DMS153 (cell line): Measurements from ENCODE around the gene MAPK12.

Experiments used
- DNase-seq: peaks from one replicate; lab custom pipeline; 2025; lab: John Stamatoyannopoulos, UW

The MAPK12 gene

DNA sequence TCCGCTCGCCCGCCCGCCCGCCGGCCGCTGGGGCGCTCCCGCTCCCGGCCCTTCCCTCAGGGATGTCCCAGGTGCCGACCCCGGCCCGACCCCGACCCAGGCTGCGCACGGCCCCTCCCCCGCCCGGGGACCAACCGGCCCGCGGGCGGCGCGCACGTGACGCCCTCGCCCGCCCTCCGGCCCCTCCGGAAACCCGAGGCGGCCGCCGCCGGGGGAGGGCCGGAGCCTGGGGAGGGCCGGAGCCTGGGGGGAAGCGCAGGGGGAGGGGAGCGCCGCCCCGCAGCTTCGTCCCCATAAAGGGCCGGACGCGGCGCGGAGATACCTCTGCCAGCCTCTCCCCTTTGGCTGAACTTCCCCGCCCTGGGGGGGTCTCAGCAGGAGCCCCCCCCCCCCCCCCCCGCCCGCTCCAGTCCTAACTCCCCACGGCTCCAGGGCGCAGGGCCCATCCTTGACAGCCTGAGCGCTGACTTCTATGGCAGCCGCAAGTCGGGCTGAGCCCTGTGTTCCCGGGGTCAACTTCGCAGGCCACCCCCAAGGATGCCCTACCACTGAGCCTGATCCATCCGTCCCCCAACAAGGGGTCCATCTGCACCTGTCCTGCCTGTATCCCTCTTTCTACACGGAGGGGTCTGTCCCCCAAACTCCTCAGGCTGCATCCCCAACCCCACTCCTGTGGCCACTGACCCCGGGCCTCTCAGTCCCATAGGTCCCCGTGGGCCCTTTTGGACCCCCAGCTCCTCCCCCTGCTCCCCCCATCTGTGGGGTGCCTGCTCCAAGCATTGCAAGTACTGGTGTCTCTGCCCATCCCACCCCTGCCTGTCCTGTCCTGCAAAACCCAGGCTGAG lies at the start of gene MAPK12:
Gene MAPK12, minus strand, starts transcription at position 69 of the 845 bp plus-strand sequence. CDS start 174 bp downstream, outside the sequence.
- DNase-seq = no peak

DNA sequence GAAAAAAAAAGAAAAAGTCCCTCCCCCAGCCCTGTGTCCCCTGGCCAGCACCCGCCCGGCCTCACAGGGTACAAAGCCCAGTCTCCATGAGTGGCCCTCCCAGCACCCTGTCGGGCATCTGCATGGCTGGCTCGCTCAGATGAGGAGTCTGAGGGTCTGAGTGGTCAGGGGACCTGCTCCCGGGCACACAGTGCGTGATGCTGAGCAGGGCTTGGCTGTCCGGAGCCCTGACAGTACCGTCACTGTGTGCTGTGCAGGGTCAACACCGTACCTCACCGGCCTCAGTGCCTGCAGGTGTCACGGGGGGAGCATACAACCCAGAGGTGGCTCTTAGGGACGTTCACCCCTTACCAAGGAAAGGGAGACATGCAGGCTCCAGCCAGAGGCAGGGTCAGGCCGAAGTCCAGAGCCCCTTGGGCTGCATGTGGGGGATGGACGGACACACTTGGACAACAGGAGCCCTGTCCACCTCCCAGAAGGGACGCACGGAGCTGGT lies 49.5 kb upstream of the MAPK12 start:
- no peak for DNase-seq

DNA sequence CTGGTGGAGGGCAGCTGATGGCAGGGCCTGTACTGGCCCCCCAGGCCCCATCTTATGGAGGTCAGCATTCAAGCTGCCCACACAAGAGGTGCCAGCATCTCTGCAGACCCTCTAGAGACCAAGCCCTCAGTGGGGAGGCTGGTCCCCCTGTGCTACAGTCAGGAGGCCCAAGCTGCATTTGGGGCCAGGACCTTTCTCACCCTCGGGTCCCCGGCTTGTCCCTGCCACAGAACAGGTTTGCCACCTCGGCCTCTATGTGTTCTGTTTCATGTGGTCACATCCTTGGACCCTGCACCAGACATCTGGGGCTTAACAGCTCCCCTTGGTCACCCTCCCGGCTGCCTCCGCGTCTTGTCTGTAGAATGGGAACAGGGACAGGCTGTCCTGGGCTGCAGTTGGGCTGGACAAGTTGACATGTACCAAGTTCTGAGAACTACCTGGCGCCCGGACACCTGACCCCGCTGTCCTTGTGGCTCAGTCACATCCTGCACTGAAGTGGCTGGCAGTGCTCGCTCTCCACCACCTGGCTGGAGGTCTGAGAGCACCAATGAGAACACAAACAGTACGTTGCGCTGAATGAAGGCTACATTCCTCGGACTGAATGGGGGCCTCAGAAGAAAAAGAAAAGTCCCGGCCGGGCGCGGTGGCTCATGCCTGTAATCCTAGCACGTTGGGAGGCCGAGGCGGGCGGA lies 48.7 kb upstream of the MAPK12 start:
- DNase-seq = no peak

DNA sequence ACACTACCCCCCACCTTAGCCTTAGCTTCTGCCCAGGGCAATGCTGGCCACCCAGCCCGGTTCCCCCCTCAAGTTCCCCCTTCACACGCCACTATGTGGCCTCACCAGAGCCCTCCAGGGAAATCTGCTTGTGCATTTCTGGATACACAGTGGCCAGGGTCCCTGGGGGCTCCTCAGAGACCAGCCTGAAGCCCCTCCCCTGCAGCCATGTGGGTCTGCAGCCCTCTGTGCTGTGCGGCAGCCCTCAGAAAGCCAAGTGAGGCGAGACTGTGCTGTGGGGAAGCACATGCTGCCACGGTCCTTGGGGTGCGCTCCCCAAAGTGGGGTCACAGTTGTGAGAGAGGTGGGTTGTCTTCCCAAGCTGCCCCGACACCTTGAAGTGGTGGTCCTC lies 48.1 kb upstream of the MAPK12 start:
- no peak for DNase-seq

DNA sequence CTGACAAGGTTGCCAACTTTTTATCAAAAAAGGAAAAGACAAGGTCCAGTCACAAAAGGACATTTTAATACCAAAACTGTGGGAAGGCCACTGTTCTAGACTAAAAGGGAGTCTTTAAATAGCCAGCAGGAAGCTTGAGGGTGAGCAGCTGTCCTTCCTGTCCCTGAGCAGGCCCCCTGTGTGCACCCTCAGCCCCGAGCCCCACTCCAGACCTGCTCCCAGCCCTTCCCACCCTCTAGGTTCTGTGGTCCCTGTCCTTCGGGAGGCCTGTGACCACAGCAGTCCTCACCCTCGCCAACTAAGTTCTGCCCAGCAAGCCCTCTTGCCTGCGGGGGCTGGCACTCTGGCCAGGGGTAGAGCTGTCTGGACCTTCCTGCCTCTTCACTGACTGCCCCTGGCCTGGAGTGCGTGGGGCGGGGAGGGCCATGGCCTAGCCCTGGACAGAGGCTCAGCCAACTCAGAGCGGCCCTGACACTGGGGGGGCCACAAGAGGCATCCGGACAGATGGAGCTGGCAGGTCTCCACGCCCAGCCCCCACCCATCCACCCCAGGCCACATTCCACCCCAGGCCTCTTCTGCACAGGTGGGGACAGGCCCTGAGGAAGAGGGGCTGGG lies 47.6 kb upstream of the MAPK12 start:
- DNase-seq = no peak

DNA sequence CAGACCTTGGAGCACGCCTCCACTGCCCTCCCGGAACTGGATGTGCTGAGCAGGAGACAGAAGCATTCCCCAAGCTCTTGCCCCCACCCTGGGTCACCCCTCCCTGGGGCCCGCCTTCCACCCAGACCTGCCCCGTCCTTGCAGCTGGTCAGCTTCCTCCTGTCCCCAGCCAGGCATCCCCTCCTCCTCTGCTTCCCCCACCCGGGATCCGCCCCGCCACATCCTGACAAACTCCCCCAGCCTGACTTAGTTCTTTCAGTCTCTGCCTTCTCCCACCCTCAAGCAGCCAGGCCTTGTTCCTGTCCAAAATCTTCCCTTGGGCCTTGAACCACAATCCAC lies 47.1 kb upstream of the MAPK12 start:
- no peak for DNase-seq

DNA sequence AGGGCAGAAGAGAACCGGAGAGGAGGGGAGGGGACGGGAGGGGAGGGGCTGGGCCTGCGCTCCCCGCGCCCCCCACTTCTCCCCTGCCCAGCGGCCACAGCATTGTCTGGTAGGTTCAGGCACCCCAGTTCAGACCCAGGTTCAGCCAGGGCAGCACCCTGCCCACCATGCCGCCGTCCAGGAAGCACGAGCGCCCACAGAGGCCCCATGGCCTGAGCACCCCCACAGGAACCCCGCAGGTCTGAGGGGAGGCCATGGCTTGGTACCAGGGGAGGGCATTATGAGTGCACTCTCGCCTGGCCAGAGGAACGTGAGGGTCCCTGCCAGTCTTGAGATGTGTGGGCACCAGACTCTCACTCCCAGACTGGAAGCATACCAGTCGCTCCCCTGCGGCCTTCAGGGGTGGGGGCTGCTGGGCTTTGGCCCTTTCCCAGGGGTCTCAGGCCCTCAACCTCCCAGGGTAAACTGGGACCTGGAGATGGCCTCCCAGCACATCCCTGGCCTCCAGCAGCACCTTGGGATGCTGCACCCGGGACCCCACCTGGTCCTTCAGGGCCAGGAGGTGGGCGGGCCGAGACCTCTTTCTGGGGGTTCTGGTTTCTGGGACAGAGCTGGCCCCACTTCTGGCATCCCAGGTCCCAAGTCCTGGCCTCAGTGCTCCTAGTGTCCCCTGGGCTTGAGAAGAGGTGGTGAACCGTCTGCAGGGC lies 46.6 kb upstream of the MAPK12 start:
- no peak for DNase-seq

DNA sequence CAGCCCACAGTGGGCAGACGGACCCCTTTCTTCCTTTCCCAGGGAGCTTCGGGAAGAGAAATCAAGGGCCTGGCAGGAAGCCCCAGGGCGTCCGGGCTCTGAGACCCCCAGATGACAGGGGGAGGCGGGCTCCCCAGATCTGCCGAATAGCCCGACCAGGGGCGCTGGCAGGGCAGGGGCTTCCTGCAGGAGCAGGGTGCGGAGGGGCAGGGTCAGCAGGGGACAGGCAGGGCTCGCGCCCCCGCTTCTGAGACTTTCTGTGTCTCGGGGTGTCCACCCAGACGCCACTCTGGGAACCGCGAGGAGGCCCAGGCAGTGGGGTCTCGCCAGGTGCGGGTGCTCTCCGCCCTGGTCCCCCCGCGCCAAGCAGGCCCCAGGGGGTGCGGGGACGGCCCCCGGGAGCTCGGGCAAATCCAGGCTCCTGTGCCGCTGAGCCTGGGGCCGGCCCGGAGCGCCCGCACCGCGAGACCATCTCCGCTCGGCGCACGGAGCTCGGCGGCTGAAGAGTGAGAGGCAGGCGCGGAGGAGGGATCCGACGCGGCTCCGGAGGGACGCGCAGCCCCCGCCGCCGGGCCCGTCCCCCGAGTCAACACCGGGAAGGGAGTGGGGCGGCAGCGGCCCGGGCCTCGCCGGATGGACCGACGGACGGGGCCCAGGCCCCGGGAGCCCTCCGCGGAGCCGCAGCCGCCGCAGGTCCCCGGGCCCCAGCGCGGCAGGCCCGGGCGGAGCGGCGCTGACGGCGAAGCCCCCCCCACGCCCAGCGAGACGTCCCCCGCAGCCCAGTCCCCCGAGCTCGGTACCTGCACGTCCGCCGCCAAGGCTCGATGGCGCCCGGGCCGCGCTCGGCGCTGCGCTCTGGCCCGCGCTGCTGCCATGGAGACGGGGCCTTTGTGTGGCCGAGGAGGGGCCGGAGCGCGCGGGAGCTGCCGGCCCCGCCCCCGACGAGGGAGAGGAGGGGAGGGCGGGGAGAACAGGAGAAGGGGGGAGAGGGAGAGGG lies 45.6 kb upstream of the MAPK12 start, which contains the start of gene PLXNB2:
Gene PLXNB2, minus strand, starts transcription at position 894 of the 997 bp plus-strand sequence. CDS start 17,062 bp downstream, outside the sequence.
- DNase-seq = peak; percentile 72

DNA sequence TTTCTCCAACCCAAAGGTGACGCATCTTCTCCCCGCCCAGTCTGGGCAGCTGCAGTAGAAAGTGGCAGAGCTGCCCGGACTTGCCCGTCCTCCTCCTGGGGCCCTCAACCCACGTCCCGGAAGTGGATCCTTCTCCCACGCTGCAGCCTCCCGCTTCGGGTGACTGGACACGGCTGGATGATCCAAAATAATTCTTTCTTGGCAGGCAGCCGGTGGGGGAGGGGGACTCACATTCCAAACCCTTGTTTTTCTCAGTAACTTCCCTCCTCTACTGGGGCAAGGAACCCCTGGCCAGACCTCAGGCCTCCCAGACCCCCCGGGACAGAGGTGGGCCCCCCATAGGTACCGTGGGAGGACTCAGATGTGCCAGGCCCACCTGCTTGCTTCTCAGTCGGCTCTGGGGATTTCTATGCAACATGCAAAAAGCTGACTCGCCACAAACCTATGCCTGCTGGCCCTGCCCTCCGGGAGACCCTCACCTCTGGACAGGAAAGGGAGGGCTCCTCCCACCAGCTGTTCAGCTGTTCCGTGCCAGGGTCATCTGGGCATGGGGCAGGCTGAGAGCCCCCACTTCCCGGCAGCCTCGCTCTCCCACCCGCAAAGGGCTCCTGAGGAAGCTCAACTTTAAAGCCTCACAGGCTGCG lies 44.6 kb upstream of the MAPK12 start:
- peak; percentile 88 for DNase-seq

DNA sequence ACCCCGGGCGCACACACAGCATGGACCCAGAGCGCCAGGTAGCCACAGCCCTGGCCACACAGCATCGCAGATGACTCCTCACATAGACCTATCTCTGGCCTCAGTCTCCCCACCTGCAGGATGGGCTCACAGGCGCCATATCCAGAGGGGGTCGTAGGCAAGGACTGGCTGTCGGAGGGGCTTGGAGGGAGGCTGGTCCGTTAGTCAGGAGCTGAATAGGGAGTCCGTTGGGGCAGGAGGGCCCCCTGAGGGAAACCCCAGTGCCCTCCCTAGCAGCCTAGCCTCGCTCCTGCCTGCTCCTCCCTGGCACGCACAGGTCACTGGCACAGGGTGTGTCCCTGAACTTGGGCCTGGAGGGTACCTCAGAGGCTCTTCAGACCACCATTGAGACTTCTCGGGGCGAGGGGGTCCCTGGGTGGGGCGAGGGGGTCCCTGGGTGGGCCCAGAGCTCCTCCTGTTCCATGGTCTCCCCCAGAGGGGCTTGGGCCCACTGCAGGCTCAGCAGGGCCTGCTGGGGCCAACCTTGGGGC lies 44.0 kb upstream of the MAPK12 start:
- no peak for DNase-seq

DNA sequence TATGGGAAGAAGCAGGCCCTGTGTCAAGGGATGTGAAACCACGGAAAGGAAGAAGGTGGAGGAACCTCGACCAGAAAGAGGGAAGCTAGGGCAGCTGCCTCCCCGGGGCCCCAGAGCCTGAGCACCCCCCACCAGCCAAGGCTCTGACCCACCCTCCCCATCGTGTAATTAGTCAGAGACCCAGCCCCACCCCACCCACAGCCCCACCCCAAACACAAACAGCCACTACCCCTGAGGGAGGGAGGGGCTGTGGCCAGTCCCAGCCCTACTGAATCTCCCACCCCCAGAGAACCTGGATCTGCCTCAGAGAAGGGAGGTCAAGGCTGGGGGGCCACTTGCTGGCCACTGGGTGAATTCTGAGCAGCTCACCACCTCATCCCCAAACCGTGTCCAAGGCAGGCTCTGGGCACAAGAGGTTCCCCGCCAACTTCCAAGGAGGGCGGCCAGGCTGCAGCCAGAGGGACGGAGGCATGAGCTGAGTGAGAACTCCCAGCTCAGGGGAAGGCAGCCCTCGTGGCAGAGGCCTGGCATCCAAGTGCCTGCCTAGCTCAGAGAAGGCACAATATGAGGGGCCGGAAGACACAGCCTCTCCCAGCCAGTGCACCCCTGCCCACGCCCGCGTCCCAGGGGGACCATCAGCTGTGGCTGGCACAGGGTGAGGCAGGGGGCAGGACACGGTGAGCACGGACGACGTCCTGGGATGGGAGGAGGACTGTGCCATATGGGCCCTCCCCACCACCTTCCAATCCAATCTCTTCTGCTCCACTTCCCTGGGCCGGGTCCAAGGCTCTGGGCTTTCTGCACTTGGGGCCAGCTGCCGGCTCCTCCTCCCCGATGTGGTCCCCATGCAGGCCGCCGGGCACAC lies 43.3 kb upstream of the MAPK12 start:
- no peak for DNase-seq

DNA sequence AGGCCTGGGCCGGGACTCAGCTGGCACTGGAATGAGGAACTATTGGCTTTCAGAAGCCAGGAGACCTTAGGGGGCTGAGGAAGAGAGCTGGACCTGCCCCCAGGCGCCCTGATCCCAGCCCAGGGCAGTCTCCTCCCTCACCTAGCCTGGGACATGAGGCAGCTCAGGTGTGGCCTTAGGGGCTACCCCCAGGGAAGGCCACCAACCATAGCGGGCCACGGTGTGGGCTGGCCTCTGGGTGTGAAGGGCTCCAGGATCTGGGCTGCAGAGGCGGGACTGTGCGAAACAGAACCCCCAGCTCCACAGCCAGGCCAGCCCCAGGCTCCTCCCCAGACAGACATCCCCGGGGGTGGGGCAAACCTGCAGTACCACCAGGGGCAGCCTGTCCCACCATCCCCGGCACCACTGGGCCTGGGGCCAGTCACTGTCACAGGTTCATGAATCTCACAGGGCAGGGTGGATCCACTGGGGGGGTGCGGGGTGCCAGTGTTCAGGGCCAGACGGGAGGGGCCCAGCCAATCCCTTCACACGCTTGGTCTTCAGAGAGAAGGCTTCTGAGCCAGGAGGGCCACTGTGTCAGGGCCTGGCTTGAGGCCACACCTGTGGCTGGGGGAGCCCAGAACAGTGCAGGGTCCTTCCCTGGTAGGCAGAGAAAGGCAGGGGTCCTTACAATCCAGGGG lies 42.5 kb upstream of the MAPK12 start:
- DNase-seq = no peak

DNA sequence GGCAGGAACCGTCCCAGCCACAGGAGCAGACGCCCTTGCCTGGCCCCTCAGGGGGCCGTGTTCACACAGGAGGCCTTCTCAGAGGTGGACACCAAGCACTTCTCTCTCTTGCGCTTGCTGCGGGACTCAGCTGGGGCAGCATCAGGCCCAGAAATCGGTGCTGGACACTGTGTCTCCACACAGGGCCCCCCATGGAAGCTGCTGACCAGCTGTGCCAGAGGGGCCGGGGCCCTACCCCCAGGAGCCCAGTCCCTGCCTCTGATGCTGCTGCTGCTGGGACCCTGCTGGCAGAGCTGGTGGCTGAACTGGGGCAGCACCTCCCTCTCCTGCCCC lies 42.0 kb upstream of the MAPK12 start:
- DNase-seq = no peak

DNA sequence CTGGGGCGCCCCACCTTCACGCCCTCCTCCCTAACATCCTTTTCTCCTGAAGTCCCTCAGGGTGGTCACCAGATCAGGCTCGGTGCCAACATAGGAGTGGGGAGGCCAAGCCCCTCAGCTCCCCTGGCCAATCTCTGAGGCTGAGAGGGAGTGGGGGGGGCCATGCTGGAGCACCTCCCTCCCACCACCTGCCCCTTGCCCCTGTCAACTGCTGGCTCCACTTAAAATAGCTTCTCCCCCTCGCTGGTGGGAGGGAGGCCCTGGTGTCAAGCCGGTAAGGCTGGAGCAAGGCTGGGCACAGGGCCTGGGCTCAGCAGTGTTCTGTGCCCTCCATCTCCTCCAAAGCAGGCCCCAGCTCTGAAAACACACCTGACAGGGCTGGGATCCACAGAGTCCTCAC lies 41.1 kb upstream of the MAPK12 start:
- no peak for DNase-seq

DNA sequence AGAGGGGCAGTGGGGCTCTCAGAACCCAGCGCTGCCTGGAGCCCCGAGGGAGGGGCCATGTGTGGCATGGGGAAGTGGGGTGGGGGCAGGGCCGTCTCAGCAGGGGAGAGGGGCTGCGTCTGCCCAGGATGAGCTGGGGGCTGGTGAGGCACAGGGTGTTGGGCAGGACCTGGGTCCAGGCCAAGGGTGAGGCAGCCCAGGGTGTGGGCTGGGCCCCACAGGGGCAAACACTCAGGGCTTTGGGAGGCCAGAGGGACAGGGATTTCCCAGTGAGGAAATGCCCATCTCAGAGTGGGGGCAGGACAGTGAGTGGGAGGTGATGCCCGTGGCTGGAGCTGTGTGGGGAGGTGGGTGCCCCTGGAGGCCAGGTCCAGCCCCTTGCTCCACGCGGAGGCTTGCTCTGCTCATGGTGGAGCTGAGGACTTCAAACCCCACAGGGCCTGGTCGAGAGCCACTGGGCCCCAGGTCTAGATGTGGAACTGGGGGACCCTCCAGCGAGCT lies 40.6 kb upstream of the MAPK12 start:
- DNase-seq = no peak

DNA sequence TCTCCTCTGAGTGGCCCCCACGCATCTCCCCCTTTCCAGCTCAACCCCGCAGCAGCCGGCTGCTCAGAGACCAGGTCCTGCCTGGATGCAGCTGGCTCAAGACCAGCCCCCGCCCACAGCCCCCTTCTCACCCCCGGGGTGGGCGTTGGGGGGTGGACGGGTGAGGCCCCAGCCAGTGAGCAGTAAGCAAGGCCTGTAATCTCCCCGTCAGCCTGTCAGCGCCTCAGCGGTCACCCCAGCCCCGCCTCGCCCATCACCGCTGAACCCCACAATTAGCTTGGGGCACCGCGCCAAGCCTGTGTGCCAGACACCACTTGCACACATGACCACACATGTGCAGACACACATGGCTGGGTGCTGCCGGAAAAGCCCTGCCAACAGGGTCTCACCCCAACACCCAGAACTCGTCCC lies 40.1 kb upstream of the MAPK12 start:
- DNase-seq = no peak

DNA sequence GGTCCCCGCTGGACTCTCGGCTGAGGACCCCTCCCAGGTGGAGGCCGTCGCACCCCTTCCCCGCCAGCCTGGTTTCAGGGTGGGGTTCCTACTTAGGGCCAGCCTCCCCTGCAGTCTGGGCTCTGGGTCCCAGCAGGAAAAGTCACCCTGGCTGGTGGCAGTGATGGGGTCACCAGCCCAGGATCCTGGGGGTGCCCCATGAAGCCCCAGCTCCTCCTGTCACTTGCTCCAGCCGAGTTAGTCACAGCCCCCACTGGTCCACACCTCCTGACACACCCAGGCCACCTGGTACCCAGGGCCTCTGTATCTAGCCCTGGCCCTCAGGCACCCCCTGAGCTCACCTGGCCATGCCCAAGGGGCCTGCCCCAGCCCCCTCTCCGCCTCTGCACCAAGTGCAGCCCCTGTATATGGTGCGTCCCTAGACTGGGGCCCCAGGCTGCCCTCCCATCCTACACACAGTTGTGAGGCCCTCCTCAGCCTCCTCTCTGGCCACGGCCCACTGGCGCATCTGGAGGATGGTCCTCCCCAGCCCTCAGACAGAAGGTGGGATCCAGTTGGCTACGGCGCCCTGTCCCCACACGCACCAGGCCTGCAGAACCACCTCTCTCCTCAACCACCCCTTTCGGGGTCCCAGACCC lies 39.3 kb upstream of the MAPK12 start:
- no peak for DNase-seq
